K562 (cell line): ENCODE measurements around the gene MED16. TPM values are rescaled to one million over a fixed set of nuclear protein-coding genes. Genes with fewer than 3 reads are reported as not detected.
A peak's percentile ranks its signal among the peaks of the same experiment; 100 is the strongest.

Experiments used
- ATAC-seq: fragments of 200-7000 bp; cut with Tn5 transposase; 3 replicates; pipeline ENCODE4 v1.9.1; 2020; ENCODE audit warnings: moderate library complexity
- BruUV-seq: library from RNA; stranded (reverse); fragments of 400-500 nt; replicated peaks from 2 replicates; lab custom pipeline; 2021; lab: Mats Ljungman, UMichigan
- CTCF ChIA-PET: fragments of 300-600 bp; formaldehyde crosslinking; extraction: SDS; loops from one replicate; lab custom pipeline; 2021; ENCODE audit warnings: low intra/inter-chr PET ratio; lab: Yijun Ruan, JAX
- POLR2A ChIA-PET: fragments of 300-600, 350-650 bp; sonication (Branson Sonifier 250); formaldehyde crosslinking; extraction: SDS; loops from one replicate; lab custom pipeline; 2021; ENCODE audit warnings: antibody characterized with exemption, inconsistent platforms; lab: Yijun Ruan, JAX
- DNase-seq, 4 experiments: peaks; one replicate each; pipeline versions ENCODE4 v3.0.0 to v3.0.0-alpha.2; 2011 to 2018; ENCODE audit warnings: low spot score in 3 of 4, mixed read lengths in 3 of 4; ENCODE audit errors: extremely low read depth in 1 of 4
- FAIRE-seq: peaks from 2 replicates; lab custom pipeline; 2011; peaks lifted over from hg19 to GRCh38; lab: Jason Lieb, UNC
- H2AFZ ChIP-seq: 2 replicates; pipeline ENCODE4 v1.6.0; 2011; ENCODE audit warnings: low read depth, low read length, control low read depth, inconsistent platforms
- H3K27ac ChIP-seq: fragments of 200-600 bp; 3 replicates; pipeline ENCODE4 v1.8.0; 2011; ENCODE audit warnings: low read depth, mild to moderate bottlenecking, control low read depth, inconsistent platforms, low read length, moderate library complexity, mixed read lengths; ENCODE audit errors: extremely low read depth
- H3K27me3 ChIP-seq, 2 experiments: fragments of 300-600 bp in 1 of 2; 2 replicates in 1 of 2; 3 replicates in 1 of 2; pipeline versions ENCODE4 v1.6.0 to v1.8.0; 2011; ENCODE audit warnings: inconsistent platforms in 2 of 2, low read length in 2 of 2, mild to moderate bottlenecking in 1 of 2, mixed read lengths in 1 of 2, moderate library complexity in 1 of 2; ENCODE audit not compliant: control insufficient read depth in 2 of 2, insufficient read depth in 2 of 2
- H3K36me3 ChIP-seq: fragments of 300-600 bp; 3 replicates; pipeline ENCODE4 v1.8.0; 2011; ENCODE audit warnings: mild to moderate bottlenecking, low read length, inconsistent platforms; ENCODE audit not compliant: control insufficient read depth, insufficient read depth
- H3K4me1 ChIP-seq, 2 experiments: fragments of 200-600 bp in 1 of 2; replicated peaks in 1 of 2; 2 replicates in 1 of 2; 3 replicates in 1 of 2; pipeline versions ENCODE4 v1.5.1 to v1.8.0; 2011; ENCODE audit warnings: inconsistent platforms in 2 of 2, low read length in 2 of 2, mild to moderate bottlenecking in 1 of 2, mixed read lengths in 1 of 2, moderate library complexity in 1 of 2; ENCODE audit not compliant: control insufficient read depth in 2 of 2, insufficient read depth in 2 of 2
- H3K4me2 ChIP-seq: 2 replicates; pipeline ENCODE4 v1.6.1; 2011; ENCODE audit warnings: low read length, control low read depth, inconsistent platforms, mixed read lengths; ENCODE audit not compliant: insufficient read depth
- H3K4me3 ChIP-seq: fragments of 200-600 bp; sonication (generic), shearing (Covaris generic); 2 replicates; pipeline ENCODE4 v1.5.1; 2016; ENCODE audit warnings: control low read depth, inconsistent platforms
- H3K79me2 ChIP-seq: fragments of 200-600 bp; 3 replicates; pipeline ENCODE4 v1.8.0; 2011; ENCODE audit warnings: low read length, inconsistent platforms; ENCODE audit not compliant: control insufficient read depth, insufficient read depth
- H3K9ac ChIP-seq, 2 experiments: 2 replicates each; pipeline versions ENCODE4 v1.6.0 to v1.6.1; 2011; ENCODE audit warnings: low read depth in 2 of 2, low read length in 2 of 2, control low read depth in 1 of 2, inconsistent platforms in 1 of 2, mild to moderate bottlenecking in 1 of 2, mixed read lengths in 1 of 2; ENCODE audit not compliant: insufficient read depth in 1 of 2
- H3K9me1 ChIP-seq: one replicate; pipeline ENCODE4 v1.6.0; 2011; ENCODE audit warnings: inconsistent platforms, mild to moderate bottlenecking, low read length, moderate library complexity; ENCODE audit not compliant: control insufficient read depth, insufficient read depth
- H3K9me3 ChIP-seq: replicated peaks from 2 replicates; pipeline ENCODE4 v1.5.1; 2011; ENCODE audit warnings: low read depth, low read length, inconsistent platforms; ENCODE audit not compliant: control insufficient read depth, insufficient read depth
- H4K20me1 ChIP-seq: replicated peaks from 2 replicates; pipeline ENCODE4 v1.6.1; 2011; ENCODE audit warnings: low read length, inconsistent platforms, mixed read lengths; ENCODE audit not compliant: control insufficient read depth, insufficient read depth
- CGGBP1 ChIP-seq: fragments of 250-450 bp; sonication (Bioruptor Pico); IDR thresholded peaks from 2 replicates; pipeline ENCODE4 v1.9.0; 2021; ENCODE audit warnings: mild to moderate bottlenecking
- HMG20B ChIP-seq: fragments of 250-450 bp; sonication (Bioruptor Pico); IDR thresholded peaks from 2 replicates; pipeline ENCODE4 v1.5.0; 2021; ENCODE audit warnings: mild to moderate bottlenecking
- MAX ChIP-seq: sonication (generic); formaldehyde crosslinking; IDR thresholded peaks from 2 replicates; pipeline ENCODE4 v1.9.0; 2022; ENCODE audit warnings: mild to moderate bottlenecking, missing genetic modification reagents
- NCOA4 ChIP-seq: fragments of 450-650 bp; IDR thresholded peaks from 2 replicates; pipeline ENCODE4 v1.6.1; 2018; ENCODE audit warnings: mild to moderate bottlenecking; ENCODE audit not compliant: partially characterized antibody
- RBFOX2 ChIP-seq: fragments of 200-400 bp; formaldehyde crosslinking; IDR thresholded peaks from 2 replicates; pipeline ENCODE4 v1.6.1; 2017; ENCODE audit warnings: low read depth, mild to moderate bottlenecking, low read length, moderate library complexity
- SRSF9 ChIP-seq: fragments of 200-400 bp; formaldehyde crosslinking; IDR thresholded peaks from 2 replicates; pipeline ENCODE4 v1.6.1; 2017; ENCODE audit warnings: low read depth, low read length, borderline replicate concordance
- TRIM24 ChIP-seq, 2 experiments: fragments of 450-650 bp; IDR thresholded peaks; 2 replicates each; pipeline ENCODE4 v1.6.1; 2016
- ZBTB33 ChIP-seq: sonication (generic); formaldehyde crosslinking; IDR thresholded peaks from 2 replicates; pipeline ENCODE4 v1.8.1; 2023; ENCODE audit warnings: mild to moderate bottlenecking, missing genetic modification reagents
- ZFP36 ChIP-seq: fragments of 150-350 bp; IDR thresholded peaks from 2 replicates; pipeline ENCODE4 v1.6.1; 2018; ENCODE audit warnings: low read length, low read depth; ENCODE audit not compliant: partially characterized antibody
- WGBS: fragments of 100-300 bp; shearing (Covaris generic); methylation state at CpG from one replicate; pipeline ENCODE4 v1.1.6; 2016; ENCODE audit warnings: low coverage, mixed read lengths; ENCODE audit not compliant: insufficient coverage; ENCODE audit errors: missing lambda C conversion rate; 5-methylcytosine and 5-hydroxymethylcytosine counted together
- in situ Hi-C: fragments of 300-500 bp; cut with MboI; formaldehyde crosslinking; loops from 4 replicates; pipeline ENCODE4 v1.15.0; 2018; ENCODE audit warnings: inconsistent platforms, mixed read lengths
- intact Hi-C: fragments of 100-400 bp; cut with micrococcal nuclease; formaldehyde crosslinking; loops from 2 replicates; pipeline ENCODE4 v1.14.2; 2022
- polyA plus RNA-seq, 8 experiments: library from polyadenylated mRNA; depleted of rRNA in 4 of 8; stranded (reverse) in 5 of 8; unstranded in 3 of 8; fragments of >200 nt; fragmentation: Nextera tagmentation in 2 of 8; fragmentation: Illumina TruSeq in 1 of 8; extraction: Ambion mirVana in 2 of 8; extraction: Trizol in 1 of 8; gene quantifications; 2 replicates each; pipeline versions ENCODE4 v1.2.1 to v1.2.3, GENCODE V29; 2011 to 2014; ENCODE audit warnings: inconsistent platforms in 1 of 8, missing spikeins in 1 of 8
- total RNA-seq, 7 experiments: library from RNA; depleted of rRNA in 6 of 7; stranded (reverse); fragments of >200 nt in 6 of 7; fragmentation: Illumina TruSeq in 2 of 7; extraction: Trizol in 2 of 7; gene quantifications; 2 replicates each; pipeline versions ENCODE4 v1.2.1 to v1.2.3, GENCODE V29; 2011 to 2021; ENCODE audit warnings: low replicate concordance in 1 of 7

MED16 gene
- total and polyA plus RNA-seq, 9 of the 15 experiments (the other 6 are each of a cell fraction or from before 2014, with no cell fraction given): 0.89 to 59.9 (median 8.6) TPM

- no peaks in the 10 kb centered on the region for H3K27me3 ChIP-seq
- ATAC-seq (no peak), DNase-seq (no peak), FAIRE-seq (no peak)
- 67% methylated on average over 16 of the region's 18 CpGs for WGBS
- ChIA-PET POLR2A (no interaction called here), CTCF (interaction anchor here (1.2 kb wide), 1 partner anchor 59 kb away, joined by 3 read pairs; no protein-coding TSS in a partner anchor)
- no peak overlapping the region for H3K4me2 ChIP-seq
- H3K27ac ChIP-seq: no peak overlapping the region
- H3K9me3 ChIP-seq: no peaks in the 10 kb centered on the region
- no peaks in the 10 kb centered on the region; the same call in 2 of the 3 replicates for H3K79me2 ChIP-seq
- no TSS peak for BruUV-seq
- H3K9ac ChIP-seq: peak overlapping the region in 1 of 2 experiments; percentile 78; a peak in 2 of 4 replicates
- H3K36me3 ChIP-seq: no peaks in the 10 kb centered on the region
- in situ Hi-C loops (no loop called here), intact Hi-C loops (no loop called here)
- H2AFZ ChIP-seq: no peak overlapping the region
- H4K20me1 ChIP-seq: no peaks in the 10 kb centered on the region
- no peaks in the 10 kb centered on the region for H3K9me1 ChIP-seq
- TF ChIP-seq NCOA4 (no peak), SRSF9 (no peak), ZFP36 (peak; percentile 78), CGGBP1 (no peak), RBFOX2 (0 out of 2 replicates have a peak, but pooled peaks have one; percentile 15), MAX (CRISPR knock-in tag) (0 out of 2 replicates have a peak, but pooled peaks have one; percentile 23), HMG20B (CRISPR knock-in tag) (no peak), ZBTB33 (CRISPR knock-in tag) (peak; percentile 87), TRIM24 (IDR thresholded peaks at IDR 0.05) (no peak)
- H3K4me1 ChIP-seq: peaks cover 1 to 55% of the 10 kb centered on the region in 2 experiments; a peak in 4 of 5 replicates
- no peak overlapping the region for H3K4me3 ChIP-seq
These were observed 63.7 kb downstream of the MED16 start for GRCh38 chr19:829129-829758.
